GM19023 (cell line): ENCODE results near the gene TMEM44.
"Not testable (repeated sequence)": the region's sequence is repeated elsewhere in the genome, so short reads cannot be mapped to it uniquely, and the experiment has no call there.

Experiments
- ATAC-seq: cut with Tn5 transposase; IDR thresholded peaks from one replicate; pipeline ENCODE4 v1.9.1; 2021; ENCODE audit warnings: mild to moderate bottlenecking, moderate library complexity; ENCODE audit not compliant: unreplicated experiment

TMEM44 gene

DNA sequence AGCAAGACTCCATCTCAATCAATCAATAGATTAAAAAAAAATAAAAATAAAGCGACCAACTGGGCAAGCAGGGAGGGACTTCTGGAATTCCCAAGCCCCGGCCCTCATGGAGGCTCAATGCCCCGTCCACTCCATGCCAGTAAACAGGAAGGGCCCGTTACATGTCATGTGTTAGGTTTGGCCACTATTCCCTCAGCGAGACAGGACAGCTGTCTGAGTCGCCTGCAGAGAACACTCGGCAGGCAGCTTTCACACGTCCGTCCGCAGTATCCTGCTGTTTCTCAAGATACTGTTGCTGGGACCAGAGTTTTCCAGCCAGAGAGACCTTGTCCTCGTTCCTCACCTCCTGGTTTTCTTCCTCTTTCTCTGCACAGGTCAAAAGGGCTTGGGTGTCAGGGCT lies 18.0 kb downstream of the TMEM44 start:
- no peak for ATAC-seq

DNA sequence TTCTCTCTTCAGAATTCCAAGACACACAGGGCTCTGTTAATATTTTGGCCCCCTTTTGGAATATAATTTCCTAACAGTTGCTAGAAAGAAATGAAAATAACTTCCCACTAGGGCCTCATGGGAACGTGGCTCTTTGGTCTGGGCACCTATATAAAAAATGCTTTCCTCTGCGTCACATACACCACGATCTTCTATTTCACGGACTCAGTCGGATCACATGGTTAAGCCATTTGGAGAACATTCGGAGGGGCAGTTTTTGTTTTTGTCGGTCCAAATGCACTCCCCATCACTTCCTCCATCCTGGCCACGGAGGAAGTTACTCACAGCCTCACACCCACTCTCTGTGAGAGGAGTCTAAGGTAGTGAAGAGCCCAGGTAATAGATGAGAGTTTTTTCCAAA lies 21.0 kb downstream of the TMEM44 start:
- ATAC-seq, result no peak

- ATAC-seq, result no peak
Observed at GRCh38 chr3:194610689-194611088, 22.5 kb downstream of the TMEM44 start.

- ATAC-seq, result no peak
Observed at GRCh38 chr3:194609601-194610000, 23.6 kb downstream of the TMEM44 start.

GRCh38 chr3:194608981-194609380 lies 24.2 kb downstream of the TMEM44 start:
- ATAC-seq, result no peak

DNA sequence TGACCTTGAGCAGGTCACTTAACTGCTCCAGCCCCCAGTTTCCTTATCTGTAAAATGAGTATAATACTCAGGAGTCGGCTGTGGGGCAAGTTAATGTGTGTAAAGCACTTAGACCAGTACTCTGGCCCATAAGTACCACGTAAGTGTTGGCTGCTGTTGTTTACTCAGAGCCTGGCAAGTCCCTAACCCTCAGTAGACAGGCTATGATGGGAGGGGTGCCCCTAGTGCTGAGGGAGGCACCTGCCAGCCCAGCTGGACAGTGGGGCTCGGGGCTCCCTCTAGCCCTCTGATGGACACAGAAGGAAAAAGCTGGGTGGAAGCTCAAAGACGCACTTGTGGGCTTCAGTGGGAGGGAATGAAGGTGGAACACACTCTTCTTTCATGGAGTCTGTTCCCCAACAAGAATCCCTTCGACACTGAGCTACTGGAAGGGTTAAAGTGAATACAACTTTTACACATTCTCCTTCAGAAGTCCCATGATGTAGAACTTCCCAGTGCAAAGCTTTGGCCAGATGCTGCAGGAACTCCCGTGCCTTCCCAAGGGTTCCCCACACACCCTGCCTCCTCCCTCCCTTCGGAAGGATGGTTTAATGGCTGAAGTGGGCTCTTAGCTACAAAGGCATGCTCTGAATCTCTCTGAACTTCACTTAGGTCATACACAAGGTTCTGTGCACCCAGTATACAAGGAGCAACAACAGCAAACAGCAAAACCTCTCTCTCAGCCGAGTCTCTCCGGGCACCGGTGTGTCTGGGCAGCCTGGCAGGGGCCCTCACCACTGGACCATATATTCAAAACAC lies 25.4 kb downstream of the TMEM44 start:
- no peak for ATAC-seq

- no peak for ATAC-seq
Observed at GRCh38 chr3:194606941-194607340, 26.3 kb downstream of the TMEM44 start.

DNA sequence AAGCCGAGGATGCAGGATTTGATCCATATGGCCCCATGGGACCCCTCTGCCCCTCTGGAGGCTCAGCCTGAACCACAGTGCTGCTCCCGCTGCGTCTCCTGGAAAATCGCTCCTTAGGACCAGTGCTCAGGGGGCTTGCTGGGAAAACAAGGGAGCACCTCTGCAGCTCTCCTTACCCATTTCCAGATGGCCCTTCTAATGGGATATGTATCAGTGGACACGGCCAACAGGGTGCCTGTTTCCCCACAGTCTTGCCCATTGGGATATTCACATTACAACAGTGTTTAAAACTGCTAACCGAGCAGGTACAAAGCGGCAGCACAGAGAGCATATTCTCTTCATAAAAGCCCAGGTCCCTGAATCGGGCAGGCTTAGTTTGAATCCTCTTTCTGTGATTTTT lies 27.1 kb downstream of the TMEM44 start:
- no peak for ATAC-seq

- ATAC-seq, result not testable (repeated sequence)
Observed at GRCh38 chr3:194605314-194605713, 27.9 kb downstream of the TMEM44 start.

GRCh38 chr3:194604837-194605236 lies 28.4 kb downstream of the TMEM44 start:
- ATAC-seq, result no peak

DNA sequence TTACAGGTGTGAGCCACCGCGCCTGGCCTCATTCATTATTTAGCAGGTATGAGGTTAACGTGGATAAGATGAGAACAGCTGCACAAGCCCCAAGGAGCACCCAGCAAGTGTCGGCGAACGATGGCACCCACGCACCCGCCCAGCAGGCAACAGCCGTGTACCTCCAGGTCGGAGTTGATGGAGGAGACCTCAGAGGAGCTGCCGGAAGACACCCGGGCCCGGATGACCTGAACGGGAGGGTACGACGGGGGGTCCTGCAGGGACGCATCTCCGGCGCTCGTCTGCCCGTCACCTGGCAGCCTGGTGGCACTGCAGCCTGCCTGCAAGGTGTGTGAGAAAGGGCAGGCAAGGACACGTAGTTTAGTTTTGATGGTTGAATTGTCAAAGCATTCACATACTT lies 29.1 kb downstream of the TMEM44 start:
- ATAC-seq, result no peak

GRCh38 chr3:194602669-194603171 lies 30.5 kb downstream of the TMEM44 start:
- ATAC-seq, result no peak

- ATAC-seq, result no peak
Observed at GRCh38 chr3:194598771-194599557, 34.3 kb downstream of the TMEM44 start.

DNA sequence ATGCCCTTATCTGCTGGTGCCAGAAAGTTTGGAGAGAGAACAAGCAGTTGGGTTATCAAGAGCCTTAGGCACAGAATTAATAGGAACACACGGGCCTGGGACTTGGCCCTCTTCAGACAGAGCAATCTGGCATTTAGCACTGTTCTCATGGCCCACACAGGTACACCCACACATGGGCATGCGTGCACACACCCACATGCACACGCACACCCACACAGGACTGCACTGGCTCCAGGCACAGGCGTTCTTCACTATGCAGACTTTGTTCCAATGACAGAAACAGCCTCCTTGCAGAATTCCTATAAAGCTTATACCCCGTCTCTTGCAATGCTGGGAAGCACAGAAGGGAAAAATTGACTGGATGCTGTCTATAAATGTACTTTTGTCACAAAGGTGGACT lies 36.3 kb downstream of the TMEM44 start:
- ATAC-seq, result no peak

GRCh38 chr3:194592798-194593752 lies 40.1 kb downstream of the TMEM44 start:
- ATAC-seq, result no peak

- ATAC-seq, result no peak
Observed at GRCh38 chr3:194588741-194589140, 44.5 kb downstream of the TMEM44 start.

- no peak for ATAC-seq
Observed at GRCh38 chr3:194588236-194588635, 45.0 kb downstream of the TMEM44 start.

- ATAC-seq, result no peak
Observed at GRCh38 chr3:194587438-194587931, 45.7 kb downstream of the TMEM44 start.

GRCh38 chr3:194586836-194587235 lies 46.4 kb downstream of the TMEM44 start:
- ATAC-seq, result no peak

DNA sequence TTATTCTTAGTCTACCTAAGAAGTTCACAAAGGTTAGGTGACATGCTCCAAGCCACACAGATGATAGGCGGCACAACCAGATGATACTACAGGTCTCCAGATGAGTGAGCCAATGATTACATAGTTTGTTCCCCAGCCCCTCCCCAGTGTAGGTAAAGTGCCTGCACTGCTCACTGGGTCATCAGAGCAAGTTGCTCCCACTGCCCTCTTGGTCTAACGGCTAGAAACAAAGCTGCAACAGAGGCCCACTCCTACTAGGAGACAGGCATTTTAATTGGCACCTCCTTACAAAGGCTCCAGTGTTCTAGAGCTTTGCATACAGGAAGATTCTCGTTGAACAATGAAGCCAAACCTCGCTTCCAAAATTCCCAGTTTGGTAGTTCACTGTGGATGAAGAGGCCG lies 47.3 kb downstream of the TMEM44 start:
- no peak for ATAC-seq

DNA sequence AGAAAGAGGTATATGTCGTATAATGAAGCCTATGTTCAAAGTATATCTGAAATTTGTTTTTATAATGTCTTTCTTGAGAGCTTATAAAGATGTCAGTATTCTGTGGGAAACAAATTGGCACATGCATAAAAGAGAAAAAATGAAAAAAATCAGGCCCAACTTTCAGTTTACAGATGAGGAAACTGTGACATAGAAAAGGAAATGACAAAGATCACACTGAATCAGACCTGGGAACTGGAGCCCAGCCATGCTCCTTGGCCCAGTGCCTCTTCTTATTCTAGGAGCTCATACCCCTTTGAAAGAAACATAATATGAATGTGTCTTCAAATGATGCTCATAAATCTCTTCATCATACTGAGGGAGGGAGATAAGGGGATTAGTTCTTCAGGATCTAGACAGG lies 48.4 kb downstream of the TMEM44 start:
- ATAC-seq, result no peak
